GM12873 (cell line): ENCODE data around the gene CCDC24.

Source experiments
- TF ChIP-seq, protein P1 (sequence below): IDR thresholded peaks from 2 replicates; pipeline ENCODE4 v1.5.1; 2012; ENCODE audit warnings: low read depth, mild to moderate bottlenecking, moderate library complexity, low read length, control low read depth; ENCODE audit not compliant: insufficient read depth; ENCODE audit errors: missing control alignments

Gene CCDC24

DNA sequence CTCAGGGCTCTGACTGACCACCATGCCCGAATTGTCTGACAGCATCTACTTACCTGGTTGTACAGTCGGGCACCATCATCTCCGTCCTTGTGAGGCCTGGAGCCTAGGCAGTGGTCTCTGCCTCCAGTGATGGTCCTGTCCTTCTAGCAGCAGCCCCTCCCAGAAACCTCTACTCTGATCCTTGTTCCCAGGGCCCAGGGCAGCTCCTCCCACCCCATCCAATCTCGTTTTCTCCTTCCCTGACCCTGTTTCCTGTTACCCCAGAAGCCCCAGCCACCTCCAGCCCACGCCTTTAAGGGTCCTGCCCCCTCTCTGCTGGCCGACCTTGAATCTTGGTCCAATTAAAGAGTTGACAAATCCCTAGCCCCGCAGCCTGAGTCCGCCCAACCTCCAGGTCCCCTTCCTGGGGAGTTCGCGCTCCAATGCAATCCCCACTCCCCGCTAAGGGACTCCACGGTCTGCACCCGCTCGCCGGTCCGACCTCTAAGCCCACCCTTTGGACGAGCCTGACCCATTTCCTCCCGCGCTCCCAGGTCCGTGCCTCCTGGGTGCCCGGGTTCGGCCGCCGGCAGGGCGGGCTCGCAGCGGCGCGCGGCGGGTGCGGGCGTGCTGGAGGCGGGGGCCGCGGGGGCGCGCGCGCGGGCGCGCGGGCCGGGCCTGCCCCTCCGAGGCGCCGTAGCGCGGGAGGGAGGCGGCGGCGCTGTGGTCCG, 12.7 kb upstream of the CCDC24 start, which contains the start of gene B4GALT2:
B4GALT2 (plus strand) TSS at position 660 of the 710 bp plus-strand sequence. CDS start 1,951 bp downstream, outside the sequence.
- TF ChIP-seq, protein P1, sequence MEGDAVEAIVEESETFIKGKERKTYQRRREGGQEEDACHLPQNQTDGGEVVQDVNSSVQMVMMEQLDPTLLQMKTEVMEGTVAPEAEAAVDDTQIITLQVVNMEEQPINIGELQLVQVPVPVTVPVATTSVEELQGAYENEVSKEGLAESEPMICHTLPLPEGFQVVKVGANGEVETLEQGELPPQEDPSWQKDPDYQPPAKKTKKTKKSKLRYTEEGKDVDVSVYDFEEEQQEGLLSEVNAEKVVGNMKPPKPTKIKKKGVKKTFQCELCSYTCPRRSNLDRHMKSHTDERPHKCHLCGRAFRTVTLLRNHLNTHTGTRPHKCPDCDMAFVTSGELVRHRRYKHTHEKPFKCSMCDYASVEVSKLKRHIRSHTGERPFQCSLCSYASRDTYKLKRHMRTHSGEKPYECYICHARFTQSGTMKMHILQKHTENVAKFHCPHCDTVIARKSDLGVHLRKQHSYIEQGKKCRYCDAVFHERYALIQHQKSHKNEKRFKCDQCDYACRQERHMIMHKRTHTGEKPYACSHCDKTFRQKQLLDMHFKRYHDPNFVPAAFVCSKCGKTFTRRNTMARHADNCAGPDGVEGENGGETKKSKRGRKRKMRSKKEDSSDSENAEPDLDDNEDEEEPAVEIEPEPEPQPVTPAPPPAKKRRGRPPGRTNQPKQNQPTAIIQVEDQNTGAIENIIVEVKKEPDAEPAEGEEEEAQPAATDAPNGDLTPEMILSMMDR: no peak

DNA sequence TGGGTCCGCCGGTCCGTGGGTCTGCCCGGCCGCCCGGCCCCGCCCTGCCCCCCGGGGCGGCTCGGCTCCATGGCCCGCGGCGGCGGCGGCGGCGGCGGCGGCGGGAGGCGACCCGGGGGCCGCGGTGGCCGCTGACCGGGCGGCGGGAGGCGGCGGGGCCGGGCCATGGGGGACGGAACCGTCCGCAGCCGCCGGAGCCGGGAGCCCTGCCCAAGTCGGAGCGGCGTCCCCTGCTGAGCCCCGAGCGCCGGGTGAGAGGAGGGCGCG, 12.2 kb upstream of the CCDC24 start:
- TF ChIP-seq, protein P1: no peak

DNA sequence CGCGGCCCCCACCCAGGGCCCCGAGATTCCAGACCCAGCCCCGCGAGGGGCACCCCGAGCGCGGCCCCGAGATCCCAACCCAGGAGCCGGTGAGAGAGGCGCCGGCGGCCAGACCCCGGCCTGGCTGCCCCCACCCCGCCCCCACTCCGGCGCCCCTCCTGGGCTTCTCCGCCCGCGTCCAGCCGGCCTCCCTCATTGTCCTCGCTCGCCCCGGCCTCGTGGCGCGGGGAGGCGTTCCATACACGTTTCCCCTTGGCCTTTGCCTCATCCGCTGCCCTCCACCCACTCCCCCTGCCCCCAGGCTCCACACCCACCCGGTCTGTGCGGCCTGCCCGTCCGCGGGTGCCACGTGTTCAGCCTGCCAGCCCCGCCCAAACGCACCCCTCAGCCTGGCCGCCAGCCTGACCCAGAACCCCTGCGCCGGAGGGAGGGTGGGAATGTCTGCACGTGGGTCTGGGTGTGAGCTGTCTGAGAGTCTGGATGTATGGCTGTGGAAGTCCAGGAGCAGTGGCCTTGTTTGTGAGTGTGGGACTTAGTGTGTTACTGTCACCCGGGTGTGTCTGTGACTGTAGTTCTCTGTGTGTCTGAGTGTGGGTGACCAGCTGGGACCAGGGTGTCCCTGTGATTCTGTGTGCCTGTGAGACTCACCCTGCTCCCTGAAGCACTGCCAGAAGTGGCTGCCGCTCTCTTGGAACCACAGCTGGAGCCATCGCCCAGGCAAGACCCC, 11.7 kb upstream of the CCDC24 start:
- TF ChIP-seq, protein P1: no peak

DNA sequence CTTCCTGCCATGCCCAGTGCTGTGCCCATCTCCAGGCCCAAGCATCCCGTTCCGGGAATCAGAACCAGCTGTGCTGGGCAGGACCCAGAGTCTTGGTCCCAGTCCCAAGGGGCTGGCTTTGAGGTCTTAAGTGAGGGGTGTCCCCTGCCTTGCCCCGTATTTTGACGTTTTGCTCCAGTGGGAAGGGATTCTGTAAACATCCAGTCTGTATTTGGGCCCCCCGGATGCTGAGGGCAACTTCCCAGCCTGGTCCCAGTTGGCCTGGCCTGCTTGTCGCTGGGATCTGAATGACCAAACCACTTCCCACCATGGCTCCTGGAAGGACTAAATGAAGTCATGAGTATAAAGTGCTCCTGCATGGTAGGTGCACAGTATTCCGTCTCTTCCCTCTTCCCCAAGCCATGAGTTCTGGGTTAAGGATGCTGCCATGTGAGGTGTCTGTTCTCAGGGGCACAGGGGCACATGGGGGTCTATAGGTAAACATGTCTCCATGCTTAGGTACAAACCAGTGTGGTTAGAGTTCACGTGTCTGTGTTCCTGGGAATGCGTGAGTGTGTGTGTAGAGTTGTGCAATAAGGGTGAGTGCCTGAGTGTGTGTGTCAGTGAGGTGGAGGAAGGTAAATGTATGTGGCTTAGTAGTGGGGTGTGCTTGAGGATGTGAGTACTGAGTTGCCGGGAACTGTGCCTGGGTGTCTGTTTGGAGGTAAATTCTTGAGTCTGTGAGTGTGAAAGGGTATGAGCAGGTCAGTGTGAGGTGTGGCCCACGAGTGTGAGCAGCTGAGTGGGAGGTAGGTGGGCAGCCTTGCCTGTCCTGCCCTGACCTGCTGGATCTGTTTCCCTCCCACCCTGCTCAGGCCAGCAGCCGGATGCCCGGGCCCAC, 10.9 kb upstream of the CCDC24 start:
- TF ChIP-seq, protein P1: no peak

DNA sequence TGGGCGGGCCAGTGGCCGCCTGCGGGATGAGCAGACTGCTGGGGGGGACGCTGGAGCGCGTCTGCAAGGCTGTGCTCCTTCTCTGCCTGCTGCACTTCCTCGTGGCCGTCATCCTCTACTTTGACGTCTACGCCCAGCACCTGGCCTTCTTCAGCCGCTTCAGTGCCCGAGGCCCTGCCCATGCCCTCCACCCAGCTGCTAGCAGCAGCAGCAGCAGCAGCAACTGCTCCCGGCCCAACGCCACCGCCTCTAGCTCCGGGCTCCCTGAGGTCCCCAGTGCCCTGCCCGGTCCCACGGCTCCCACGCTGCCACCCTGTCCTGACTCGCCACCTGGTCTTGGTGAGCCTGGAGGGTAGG, 10.3 kb upstream of the CCDC24 start:
- TF ChIP-seq, protein P1: no peak

DNA sequence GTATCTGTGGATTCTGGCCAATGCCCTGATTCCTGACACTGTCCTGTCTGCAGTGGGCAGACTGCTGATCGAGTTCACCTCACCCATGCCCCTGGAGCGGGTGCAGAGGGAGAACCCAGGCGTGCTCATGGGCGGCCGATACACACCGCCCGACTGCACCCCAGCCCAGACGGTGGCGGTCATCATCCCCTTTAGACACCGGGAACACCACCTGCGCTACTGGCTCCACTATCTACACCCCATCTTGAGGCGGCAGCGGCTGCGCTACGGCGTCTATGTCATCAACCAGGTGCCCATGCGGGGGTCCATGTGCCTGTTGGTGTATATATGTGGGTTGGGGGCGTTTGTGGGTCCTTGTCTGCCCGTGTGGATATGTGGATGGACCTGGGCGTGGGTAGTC, 9.8 kb upstream of the CCDC24 start:
- TF ChIP-seq, protein P1: no peak

DNA sequence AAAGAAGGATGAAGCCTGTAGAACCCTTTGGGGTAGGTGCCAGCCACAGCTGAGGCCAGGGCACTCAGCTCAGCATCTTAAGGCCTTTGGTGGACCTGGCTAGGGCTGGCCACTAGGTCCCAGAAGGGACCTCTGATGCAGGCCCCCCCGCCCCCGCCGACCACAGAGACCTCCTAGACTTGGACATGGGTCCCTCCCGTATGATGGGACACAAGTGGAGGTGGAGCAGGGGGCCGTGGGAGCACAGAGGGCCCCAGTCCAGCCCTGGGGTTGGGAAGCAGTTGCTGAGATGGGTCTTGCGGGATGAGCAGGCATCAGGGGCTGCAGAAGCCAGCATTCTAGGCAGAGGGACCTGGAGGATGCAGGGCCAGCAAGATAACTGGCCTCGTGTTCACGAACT, 9.2 kb upstream of the CCDC24 start:
- TF ChIP-seq, protein P1: no peak
